GM12872 (cell line): ENCODE results near the gene NCEH1.

Experiments
- TF ChIP-seq, protein P1 (sequence below): IDR thresholded peaks from 3 replicates; pipeline ENCODE4 v1.5.1; 2011; ENCODE audit warnings: low read depth, mild to moderate bottlenecking, low read length, moderate library complexity; ENCODE audit not compliant: insufficient read depth

Gene NCEH1

GRCh38 chr3:172654470-172654869 lies 56.4 kb downstream of the NCEH1 start:
- TF ChIP-seq, protein P1, sequence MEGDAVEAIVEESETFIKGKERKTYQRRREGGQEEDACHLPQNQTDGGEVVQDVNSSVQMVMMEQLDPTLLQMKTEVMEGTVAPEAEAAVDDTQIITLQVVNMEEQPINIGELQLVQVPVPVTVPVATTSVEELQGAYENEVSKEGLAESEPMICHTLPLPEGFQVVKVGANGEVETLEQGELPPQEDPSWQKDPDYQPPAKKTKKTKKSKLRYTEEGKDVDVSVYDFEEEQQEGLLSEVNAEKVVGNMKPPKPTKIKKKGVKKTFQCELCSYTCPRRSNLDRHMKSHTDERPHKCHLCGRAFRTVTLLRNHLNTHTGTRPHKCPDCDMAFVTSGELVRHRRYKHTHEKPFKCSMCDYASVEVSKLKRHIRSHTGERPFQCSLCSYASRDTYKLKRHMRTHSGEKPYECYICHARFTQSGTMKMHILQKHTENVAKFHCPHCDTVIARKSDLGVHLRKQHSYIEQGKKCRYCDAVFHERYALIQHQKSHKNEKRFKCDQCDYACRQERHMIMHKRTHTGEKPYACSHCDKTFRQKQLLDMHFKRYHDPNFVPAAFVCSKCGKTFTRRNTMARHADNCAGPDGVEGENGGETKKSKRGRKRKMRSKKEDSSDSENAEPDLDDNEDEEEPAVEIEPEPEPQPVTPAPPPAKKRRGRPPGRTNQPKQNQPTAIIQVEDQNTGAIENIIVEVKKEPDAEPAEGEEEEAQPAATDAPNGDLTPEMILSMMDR, result no peak

DNA sequence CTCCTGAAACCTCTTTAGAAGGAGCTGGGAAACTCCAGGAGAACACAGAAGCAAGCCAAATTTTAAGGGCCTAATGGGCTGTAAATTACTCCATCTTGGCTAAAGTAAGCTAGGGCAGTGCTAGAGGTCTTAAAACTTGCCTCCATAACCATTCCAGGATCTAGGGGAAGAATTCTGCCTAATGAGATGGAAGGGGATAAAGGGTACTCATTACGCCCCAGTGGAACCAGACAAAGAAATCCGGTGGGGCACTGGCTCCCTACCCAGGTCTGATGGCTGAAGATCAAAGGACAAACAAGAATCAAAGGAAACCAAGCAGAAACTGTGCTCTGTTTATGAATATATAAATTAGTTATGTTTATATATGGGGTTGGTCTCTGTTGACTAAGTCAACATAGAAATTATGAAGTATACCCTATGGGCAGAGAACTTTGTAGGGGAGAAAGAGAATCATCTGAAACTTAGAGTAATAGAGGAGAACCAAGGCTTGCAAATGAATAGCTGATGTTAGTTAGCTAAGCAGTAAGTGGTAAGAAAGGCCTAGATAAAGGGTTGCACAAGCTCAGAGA lies 57.8 kb downstream of the NCEH1 start:
- TF ChIP-seq, protein P1, result no peak

GRCh38 chr3:172651936-172652625 lies 58.8 kb downstream of the NCEH1 start:
- TF ChIP-seq, protein P1, result no peak

DNA sequence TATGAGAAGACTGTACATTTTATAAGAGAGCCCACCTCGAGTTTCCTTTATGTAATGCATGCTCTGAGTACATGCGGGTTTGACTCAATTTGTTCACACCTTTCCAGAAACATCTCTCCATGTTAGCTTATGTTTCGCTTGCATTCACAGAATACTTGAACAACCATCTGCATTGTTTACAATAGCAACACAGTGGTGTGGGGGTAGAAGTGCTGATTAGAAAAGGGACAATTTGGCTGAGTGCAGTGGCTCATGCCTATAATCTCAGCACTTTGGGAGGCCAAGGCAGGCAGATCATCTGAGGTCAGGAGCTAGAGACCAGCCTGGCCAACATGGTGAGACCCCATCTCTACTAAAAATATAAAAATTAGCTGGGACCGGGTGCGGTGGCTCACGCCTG lies 60.9 kb downstream of the NCEH1 start:
- TF ChIP-seq, protein P1, result no peak

- TF ChIP-seq, protein P1, result no peak
Observed at GRCh38 chr3:172648747-172649146, 62.1 kb downstream of the NCEH1 start.

- TF ChIP-seq, protein P1, result no peak
Observed at GRCh38 chr3:172647823-172648222, 63.0 kb downstream of the NCEH1 start.

GRCh38 chr3:172647080-172647479 lies 63.8 kb downstream of the NCEH1 start:
- TF ChIP-seq, protein P1, result no peak
